Prostate gland (tissue), 2 donors: ENCODE measurements around the gene NOS2.

ENCODE experiments used
- CTCF ChIP-seq, 4 experiments: fragments of 200-600 bp in 2 of 4; fragments of 450-650 bp in 2 of 4; sonication (generic) in 2 of 4; IDR thresholded peaks; 1 replicate in 3 of 4; 2 replicates in 1 of 4; pipeline ENCODE4 v1.5.1; 2016 to 2019; ENCODE audit warnings: antibody characterized with exemption in 4 of 4, mild to moderate bottlenecking in 2 of 4, moderate library complexity in 2 of 4
- POLR2A ChIP-seq: fragments of 450-650 bp; IDR thresholded peaks from one replicate; pipeline ENCODE4 v1.6.1; 2016; ENCODE audit warnings: antibody characterized with exemption, mild to moderate bottlenecking
- POLR2AphosphoS5 ChIP-seq: sonication (generic); formaldehyde crosslinking; IDR thresholded peaks from one replicate; pipeline ENCODE4 v1.6.1; 2017; ENCODE audit warnings: antibody characterized with exemption

GRCh38 chr17:27748360-27748825 lies 51.9 kb downstream of the NOS2 start:
- no peak for TF ChIP-seq POLR2AphosphoS5
- TF ChIP-seq POLR2A: no peak
- no peak for TF ChIP-seq CTCF (IDR thresholded peaks at IDR 0.05)
